Activated naive CD8-positive, alpha-beta T cell treated with anti-CD3 and anti-CD28 coated beads, Interleukin-2, amount 10 ng/mL, durations not matched to agents 7 days and 5 days (primary cell): ENCODE results near the gene PIK3R4. TPM values are rescaled to one million over a fixed set of nuclear protein-coding genes. Genes with fewer than 3 reads are reported as not detected.

Experiments
- ATAC-seq: fragments of 150-1000 bp; cut with Tn5 transposase; one replicate; pipeline ENCODE4 v1.10.0; 2021; ENCODE audit warnings: low read depth, moderate library complexity
- POLR2A ChIA-PET: fragments of 350-600 bp; sonication (Branson Sonifier 250); formaldehyde crosslinking; loops from one replicate; lab custom pipeline; 2021; ENCODE audit warnings: antibody characterized with exemption; lab: Charles Lee
- DNase-seq: peaks from one replicate; pipeline ENCODE4 v3.0.0; 2021
- H3K27ac Mint-ChIP-seq: one replicate; pipeline ENCODE4 v1.8.0; 2022; ENCODE audit warnings: mild to moderate bottlenecking, mixed read lengths
- H3K27me3 Mint-ChIP-seq: one replicate; pipeline ENCODE4 v1.8.0; 2022; ENCODE audit warnings: mild to moderate bottlenecking, moderate library complexity, mixed read lengths
- H3K36me3 Mint-ChIP-seq: one replicate; pipeline ENCODE4 v1.8.0; 2021; ENCODE audit warnings: mild to moderate bottlenecking, mixed read lengths
- H3K4me1 Mint-ChIP-seq: one replicate; pipeline ENCODE4 v1.8.0; 2021; ENCODE audit warnings: mixed read lengths
- H3K4me3 Mint-ChIP-seq: one replicate; pipeline ENCODE4 v1.8.0; 2022; ENCODE audit warnings: mild to moderate bottlenecking, moderate library complexity, mixed read lengths
- H3K9me3 Mint-ChIP-seq: one replicate; pipeline ENCODE4 v1.8.0; 2021; ENCODE audit warnings: mixed read lengths
- total RNA-seq, 2 experiments: library from RNA; stranded (reverse); gene quantifications; one replicate each; pipeline ENCODE4 v1.2.3, GENCODE V29; 2021

Gene PIK3R4
- 10 to 100 TPM; 26.2 to 31.6 TPM for total RNA-seq

DNA sequence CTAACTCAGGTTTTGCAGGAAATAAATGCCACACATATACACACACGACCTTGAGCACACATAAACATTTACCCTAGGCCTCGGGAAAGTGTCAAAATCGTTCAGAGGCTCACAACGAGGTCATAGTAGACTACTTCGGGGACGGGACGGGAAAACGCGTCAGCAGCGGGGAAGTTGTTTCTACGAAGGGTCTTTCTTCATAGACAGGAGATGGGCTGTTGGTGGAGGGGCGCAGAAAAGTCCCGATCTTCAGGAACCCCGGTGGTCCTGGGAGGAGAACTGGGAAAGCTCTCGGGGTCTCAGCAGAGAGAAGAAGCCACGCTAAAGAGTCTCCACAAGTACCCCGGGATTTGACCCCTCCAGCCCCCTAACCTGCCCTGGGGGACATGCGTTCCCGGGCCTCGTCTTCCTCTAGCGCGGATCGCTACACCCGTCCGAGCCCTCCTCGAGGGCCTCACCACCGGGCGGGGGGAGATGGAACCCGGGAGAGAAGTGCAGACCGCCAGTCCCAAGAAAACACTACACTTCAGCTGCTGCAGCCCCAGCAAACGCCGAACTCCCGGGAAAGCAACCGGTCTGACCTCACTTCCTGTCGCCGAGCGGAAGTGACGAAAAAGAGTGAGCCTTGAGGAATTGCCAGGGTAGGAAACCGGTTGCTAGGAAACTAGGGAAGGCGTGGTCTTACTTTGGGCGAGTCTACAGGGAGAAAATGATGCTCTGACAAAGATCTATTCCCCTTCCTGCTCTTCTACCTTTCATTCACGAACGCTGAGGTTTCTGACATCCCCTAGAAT, at the start of gene PIK3R4:
PIK3R4 (minus strand) TSS at position 584 of the 794 bp plus-strand sequence. CDS start 1,611 bp downstream, outside the sequence.
- no peaks in the 10 kb centered on the region for H3K27me3 Mint-ChIP-seq
- peaks cover 21% of the 10 kb centered on the region for H3K36me3 Mint-ChIP-seq
- POLR2A ChIA-PET, result interaction anchor here (0.9 to 2.6 kb wide), 5 partner anchors 8 to 147 kb away, joined by 3 to 36 read pairs (median 3); partner anchors contain the start of gene ATP2C1
- peak; percentile 76 for ATAC-seq
- DNase-seq, result peak; percentile 86
- no peaks in the 10 kb centered on the region for H3K9me3 Mint-ChIP-seq
- peaks cover 32% of the 10 kb centered on the region for H3K4me1 Mint-ChIP-seq
- H3K4me3 Mint-ChIP-seq, result peak within 1 kb of the TSS; percentile 92
- H3K27ac Mint-ChIP-seq, result peak within 1 kb of the TSS; percentile 95

DNA sequence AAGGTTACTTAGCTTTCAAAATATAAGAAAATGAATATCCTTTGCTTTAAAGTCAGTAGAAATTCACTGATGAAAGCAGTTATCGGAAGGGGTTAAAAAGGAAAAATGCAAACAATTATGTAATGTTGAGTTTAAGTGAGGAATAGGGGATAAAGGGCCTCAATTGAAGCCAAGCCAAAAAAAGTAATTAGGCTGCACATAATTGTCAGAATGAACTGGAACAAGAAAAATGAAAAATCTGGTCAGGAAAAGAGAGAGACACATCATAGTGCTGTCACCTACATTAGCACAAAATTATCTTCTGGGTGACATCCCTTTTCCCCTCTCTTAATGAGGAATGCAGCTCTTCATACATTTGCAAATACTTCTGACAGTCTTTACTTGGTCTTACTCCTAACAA, 48.8 kb upstream of the PIK3R4 start:
- no peaks in the 10 kb centered on the region for H3K9me3 Mint-ChIP-seq
- no peak overlapping the region for H3K4me3 Mint-ChIP-seq
- H3K36me3 Mint-ChIP-seq, result no peaks in the 10 kb centered on the region
- no peak overlapping the region for H3K27ac Mint-ChIP-seq
- peaks cover 5% of the 10 kb centered on the region for H3K4me1 Mint-ChIP-seq
- POLR2A ChIA-PET, result no interaction called here
- H3K27me3 Mint-ChIP-seq, result peaks cover 14% of the 10 kb centered on the region
- DNase-seq (no peak), ATAC-seq (no peak)

DNA sequence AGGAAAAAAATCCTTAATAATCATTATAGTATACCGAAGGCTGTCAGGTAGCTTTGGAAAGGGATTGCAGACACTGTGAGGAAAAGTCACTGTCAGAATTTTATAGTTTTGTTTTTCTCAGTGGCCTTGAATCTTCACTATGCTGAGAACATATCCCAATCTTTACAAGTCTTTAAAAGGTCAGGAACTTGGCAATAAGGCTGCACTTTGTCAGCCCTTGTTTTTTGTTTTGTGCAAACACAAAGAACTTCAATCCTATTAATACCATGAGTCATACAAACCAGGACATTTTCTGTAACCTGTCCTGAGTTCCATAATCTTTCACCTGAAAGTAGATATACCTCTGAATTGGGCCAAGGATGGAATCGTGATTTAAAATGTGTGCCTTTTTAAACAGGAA, 45.6 kb upstream of the PIK3R4 start:
- no peak for DNase-seq
- H3K4me1 Mint-ChIP-seq, result no peaks in the 10 kb centered on the region
- no peaks in the 10 kb centered on the region for H3K9me3 Mint-ChIP-seq
- no peak overlapping the region for H3K27ac Mint-ChIP-seq
- no peaks in the 10 kb centered on the region for H3K36me3 Mint-ChIP-seq
- no peak for ATAC-seq
- no peak overlapping the region for H3K4me3 Mint-ChIP-seq
- POLR2A ChIA-PET, result no interaction called here
- peaks cover 13% of the 10 kb centered on the region for H3K27me3 Mint-ChIP-seq

DNA sequence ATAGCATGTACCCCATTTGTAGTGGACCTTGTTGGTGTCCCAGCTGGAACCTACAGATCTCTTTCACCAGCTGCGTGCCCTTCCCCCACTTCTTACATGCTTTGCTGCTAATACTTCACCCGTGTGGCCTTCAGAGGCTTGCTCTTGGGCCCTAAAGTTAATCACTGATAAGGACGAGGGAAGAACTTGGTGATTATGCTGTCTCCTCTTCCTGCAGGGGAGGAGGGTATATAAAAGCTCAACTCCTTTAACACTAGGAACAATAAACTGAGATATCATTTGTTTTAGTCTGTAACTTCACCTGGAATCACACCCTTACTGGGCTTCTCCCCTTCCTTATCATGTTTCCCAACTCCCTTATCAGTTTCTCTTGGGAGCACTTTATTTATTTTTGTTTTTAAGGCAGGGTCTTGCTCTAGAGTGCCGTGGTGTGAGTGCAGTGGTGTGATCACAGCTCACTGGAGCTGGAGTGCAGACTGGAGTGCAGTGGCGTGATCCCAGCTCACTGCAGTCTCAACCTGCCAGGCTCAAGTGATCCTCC, 43.2 kb upstream of the PIK3R4 start:
- no peak overlapping the region for H3K27ac Mint-ChIP-seq
- H3K4me3 Mint-ChIP-seq, result no peak overlapping the region
- H3K9me3 Mint-ChIP-seq, result no peaks in the 10 kb centered on the region
- ATAC-seq (no peak), DNase-seq (no peak)
- H3K36me3 Mint-ChIP-seq, result no peaks in the 10 kb centered on the region
- peaks cover 9% of the 10 kb centered on the region for H3K27me3 Mint-ChIP-seq
- no peaks in the 10 kb centered on the region for H3K4me1 Mint-ChIP-seq
- POLR2A ChIA-PET, result no interaction called here

DNA sequence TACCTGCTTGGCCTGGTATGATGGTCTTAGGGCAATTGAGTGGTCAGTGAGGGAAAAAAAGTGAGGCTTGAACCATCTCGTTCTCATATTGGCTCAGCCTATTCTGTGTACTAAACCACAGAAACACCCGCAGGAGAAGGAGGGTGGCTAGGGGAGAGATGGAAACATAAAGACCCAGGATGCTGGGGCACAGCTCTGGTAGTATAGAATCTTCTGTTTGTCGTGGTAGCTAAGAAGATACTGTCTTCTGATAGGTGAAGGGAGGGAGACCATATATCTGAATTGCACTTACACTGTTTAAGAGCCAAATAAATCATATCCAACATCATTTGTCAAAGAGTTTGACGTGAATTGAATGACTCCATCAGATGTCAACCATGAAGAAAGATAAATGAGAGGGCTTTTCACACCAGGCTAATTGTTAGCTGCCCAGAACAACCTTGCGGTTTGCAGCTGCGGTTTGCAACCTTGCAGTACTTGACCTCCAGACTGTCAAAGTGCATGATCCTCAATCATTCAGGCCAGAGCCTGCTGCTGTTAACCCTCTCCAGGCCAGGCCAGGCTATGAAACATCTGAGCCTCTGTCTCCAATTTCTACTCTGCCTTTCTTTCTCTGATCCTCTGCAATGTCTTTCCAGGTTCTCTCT, 40.9 kb upstream of the PIK3R4 start:
- H3K27me3 Mint-ChIP-seq, result peaks cover 4% of the 10 kb centered on the region
- H3K36me3 Mint-ChIP-seq, result no peaks in the 10 kb centered on the region
- POLR2A ChIA-PET, result no interaction called here

DNA sequence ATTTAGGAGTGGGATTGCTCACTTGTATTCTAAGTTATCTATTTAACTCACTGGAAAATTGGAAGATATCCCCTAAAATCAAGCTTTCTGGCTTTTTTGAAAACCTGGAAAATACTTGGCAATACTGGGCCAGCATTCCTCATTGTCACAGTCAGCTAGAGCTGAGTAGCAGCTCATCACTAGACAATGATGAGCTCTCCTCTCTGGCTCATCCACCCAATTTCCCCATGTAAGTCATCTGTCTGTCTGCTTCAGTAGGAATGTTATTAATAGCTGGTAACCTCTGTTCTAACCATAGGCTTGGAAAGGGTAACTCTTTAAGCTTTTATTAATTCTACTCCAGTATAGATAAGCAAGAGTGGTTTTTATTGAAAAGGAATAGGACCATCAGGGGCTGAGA, 39.7 kb upstream of the PIK3R4 start:
- ATAC-seq, result no peak
- Mint-ChIP-seq H3K36me3 (no peaks in the 10 kb centered on the region), H3K9me3 (no peaks in the 10 kb centered on the region), H3K4me3 (no peak overlapping the region), H3K27ac (no peak overlapping the region), H3K4me1 (no peaks in the 10 kb centered on the region), H3K27me3 (peaks cover 4% of the 10 kb centered on the region)
- no peak for DNase-seq
- POLR2A ChIA-PET, result no interaction called here

More for the DNA sequence above, 40.9 kb upstream of the PIK3R4 start:
- H3K4me1 Mint-ChIP-seq, result no peaks in the 10 kb centered on the region
- H3K4me3 Mint-ChIP-seq, result no peak overlapping the region
- no peaks in the 10 kb centered on the region for H3K9me3 Mint-ChIP-seq
- DNase-seq (no peak), ATAC-seq (no peak)
- H3K27ac Mint-ChIP-seq, result no peak overlapping the region

DNA sequence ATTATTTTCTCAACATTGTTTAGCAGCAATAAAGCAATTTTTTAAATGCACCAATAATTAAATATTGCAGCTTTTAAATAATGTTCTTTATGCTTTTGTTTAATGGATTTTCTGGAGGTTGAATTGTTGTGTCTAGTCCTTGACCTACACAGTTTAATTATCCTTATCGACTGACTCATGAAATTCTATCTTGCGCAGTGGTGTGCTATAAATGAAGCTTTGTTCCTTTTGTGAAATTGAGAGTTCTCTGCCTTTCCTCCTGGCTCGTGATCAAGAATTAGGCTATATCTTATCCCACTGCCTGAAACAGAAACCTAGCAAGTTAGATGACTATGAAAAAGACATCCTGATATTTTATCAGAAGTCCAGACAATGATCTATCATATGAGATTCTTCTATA, 37.0 kb upstream of the PIK3R4 start:
- Mint-ChIP-seq H3K4me1 (no peaks in the 10 kb centered on the region), H3K27ac (no peak overlapping the region), H3K4me3 (no peak overlapping the region), H3K27me3 (peaks cover 4% of the 10 kb centered on the region), H3K9me3 (no peaks in the 10 kb centered on the region), H3K36me3 (no peaks in the 10 kb centered on the region)
- DNase-seq (no peak), ATAC-seq (no peak)
- POLR2A ChIA-PET, result no interaction called here

GRCh38 chr3:130779486-130779885, 32.9 kb upstream of the PIK3R4 start:
- Mint-ChIP-seq H3K27me3 (peaks cover 15% of the 10 kb centered on the region), H3K4me3 (no peak overlapping the region), H3K36me3 (no peaks in the 10 kb centered on the region), H3K27ac (no peak overlapping the region), H3K4me1 (no peaks in the 10 kb centered on the region), H3K9me3 (no peaks in the 10 kb centered on the region)
- POLR2A ChIA-PET, result no interaction called here
- DNase-seq (no peak), ATAC-seq (no peak)

GRCh38 chr3:130779031-130779430, 32.4 kb upstream of the PIK3R4 start:
- H3K36me3 Mint-ChIP-seq, result no peaks in the 10 kb centered on the region
- DNase-seq, result no peak
- H3K4me1 Mint-ChIP-seq, result no peaks in the 10 kb centered on the region
- H3K9me3 Mint-ChIP-seq, result no peaks in the 10 kb centered on the region
- no peak overlapping the region for H3K4me3 Mint-ChIP-seq
- H3K27ac Mint-ChIP-seq, result no peak overlapping the region
- POLR2A ChIA-PET, result no interaction called here
- no peak for ATAC-seq
- peaks cover 16% of the 10 kb centered on the region for H3K27me3 Mint-ChIP-seq

DNA sequence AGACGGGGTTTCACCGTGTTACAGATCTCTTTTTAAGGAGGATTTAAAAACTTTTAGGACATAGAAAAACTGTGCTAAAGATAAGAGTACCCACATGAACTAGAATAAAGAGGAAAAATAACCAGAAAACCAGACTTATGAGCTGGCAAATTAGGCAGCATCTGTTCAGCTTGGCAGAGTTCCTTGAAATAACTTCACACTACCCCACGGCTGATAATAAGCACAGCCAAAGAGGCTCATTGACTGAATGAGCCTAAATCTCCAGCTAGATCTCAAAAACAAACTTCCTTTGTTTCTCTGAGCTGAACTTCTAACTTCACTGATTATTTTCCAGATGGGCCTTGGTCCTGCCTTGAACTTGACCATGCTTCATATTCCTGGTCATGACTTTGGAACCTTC, 26.7 kb upstream of the PIK3R4 start:
- POLR2A ChIA-PET, result no interaction called here
- no peak overlapping the region for H3K27ac Mint-ChIP-seq
- no peak for ATAC-seq
- H3K36me3 Mint-ChIP-seq, result no peaks in the 10 kb centered on the region
- no peak overlapping the region for H3K4me3 Mint-ChIP-seq
- H3K27me3 Mint-ChIP-seq, result peaks cover 14% of the 10 kb centered on the region
- no peak for DNase-seq
- H3K4me1 Mint-ChIP-seq, result no peaks in the 10 kb centered on the region
- no peaks in the 10 kb centered on the region for H3K9me3 Mint-ChIP-seq

DNA sequence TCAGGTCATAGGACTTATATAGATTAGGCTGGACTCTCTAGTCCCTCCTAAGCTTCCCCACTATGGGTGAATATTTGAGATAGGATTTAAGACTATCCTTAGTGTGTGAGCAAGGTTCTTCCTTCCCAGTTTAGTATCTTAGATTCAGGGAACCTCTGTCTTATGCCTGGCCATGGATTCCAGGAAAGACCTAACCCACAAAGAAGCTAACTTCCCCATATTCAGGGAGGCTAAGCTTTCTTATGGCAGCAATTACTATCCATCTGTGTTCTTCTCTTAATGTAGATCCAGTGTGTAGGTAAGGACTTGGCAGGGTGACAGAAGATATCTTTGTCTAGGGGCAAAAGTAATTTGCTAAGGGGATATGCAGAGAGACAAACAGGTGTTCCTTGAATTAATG, 25.5 kb upstream of the PIK3R4 start:
- POLR2A ChIA-PET, result no interaction called here
- Mint-ChIP-seq H3K4me1 (no peaks in the 10 kb centered on the region), H3K27ac (no peak overlapping the region), H3K4me3 (no peak overlapping the region), H3K36me3 (no peaks in the 10 kb centered on the region), H3K9me3 (no peaks in the 10 kb centered on the region), H3K27me3 (peaks cover 13% of the 10 kb centered on the region)
- ATAC-seq (no peak), DNase-seq (no peak)

- Mint-ChIP-seq H3K4me3 (no peak overlapping the region), H3K27ac (no peak overlapping the region), H3K9me3 (no peaks in the 10 kb centered on the region), H3K36me3 (no peaks in the 10 kb centered on the region), H3K27me3 (peaks cover 14% of the 10 kb centered on the region), H3K4me1 (no peaks in the 10 kb centered on the region)
- POLR2A ChIA-PET, result no interaction called here
- ATAC-seq, result no peak
- DNase-seq, result no peak
These were observed 24.0 kb upstream of the PIK3R4 start for GRCh38 chr3:130770644-130771043.

- Mint-ChIP-seq H3K27ac (no peak overlapping the region), H3K27me3 (peaks cover 10% of the 10 kb centered on the region), H3K4me3 (no peak overlapping the region), H3K36me3 (no peaks in the 10 kb centered on the region), H3K4me1 (peaks cover 13% of the 10 kb centered on the region), H3K9me3 (no peaks in the 10 kb centered on the region)
- ATAC-seq (no peak), DNase-seq (no peak)
- POLR2A ChIA-PET, result interaction anchor here (3.0 kb wide), 1 partner anchor 132 kb away, joined by 13 read pairs; the partner anchor contains the start of gene ATP2C1
These were observed 15.2 kb upstream of the PIK3R4 start for GRCh38 chr3:130761730-130762311.
